D341Med (cell line): ENCODE data around the gene ADGRV1.

ENCODE experiments used
- DNase-seq: peaks from one replicate; pipeline ENCODE4 v3.0.0; 2012; ENCODE audit warnings: low spot score

Gene ADGRV1

GRCh38 chr5:90558344-90559192, at the start of gene ADGRV1:
TSS of gene ADGRV1 (plus strand) at chr5:90558797. CDS start at chr5:90558896, 99 bp downstream.
- peak; percentile 88 for DNase-seq

DNA sequence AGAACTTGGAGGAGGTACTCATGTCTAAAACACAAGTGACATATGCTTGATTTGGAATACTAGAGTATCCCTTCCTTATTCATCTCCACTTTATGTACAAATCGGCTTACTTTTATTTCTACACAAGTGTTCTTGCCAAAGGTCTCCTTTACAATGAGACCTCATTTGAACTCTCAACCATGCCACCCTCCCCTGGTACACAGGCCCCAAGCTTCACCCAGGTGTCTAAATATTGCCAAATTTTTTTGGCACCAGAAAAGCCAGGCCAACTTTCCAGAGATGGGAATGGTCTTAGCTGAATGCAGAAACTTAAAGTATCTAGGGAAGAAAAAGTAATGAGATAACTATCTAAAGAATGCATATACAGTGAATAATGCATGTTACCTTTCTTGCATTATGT, 48.2 kb upstream of the ADGRV1 start:
- no peak for DNase-seq

GRCh38 chr5:90514520-90514919, 44.1 kb upstream of the ADGRV1 start:
- DNase-seq = no peak

DNA sequence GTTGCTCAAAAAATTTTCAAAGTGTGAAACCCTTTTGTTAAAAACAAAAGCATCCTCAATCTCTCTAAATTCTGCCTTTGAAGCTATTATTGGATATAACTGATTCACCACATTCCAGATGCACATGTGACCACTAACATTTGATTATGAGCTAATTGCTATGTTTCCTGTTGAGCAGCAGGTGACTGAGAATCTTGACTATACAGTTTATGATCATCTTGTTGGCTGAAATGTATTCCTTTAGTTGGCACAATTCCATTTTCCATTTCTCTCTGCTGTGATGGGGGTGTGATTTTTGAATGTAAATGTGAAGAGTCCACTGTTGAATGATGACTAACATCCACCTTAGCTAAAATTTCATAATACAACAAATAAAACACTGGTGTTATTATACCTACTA, 39.9 kb upstream of the ADGRV1 start:
- no peak for DNase-seq

- no peak for DNase-seq
These were observed 39.5 kb upstream of the ADGRV1 start for GRCh38 chr5:90519081-90519480.

DNA sequence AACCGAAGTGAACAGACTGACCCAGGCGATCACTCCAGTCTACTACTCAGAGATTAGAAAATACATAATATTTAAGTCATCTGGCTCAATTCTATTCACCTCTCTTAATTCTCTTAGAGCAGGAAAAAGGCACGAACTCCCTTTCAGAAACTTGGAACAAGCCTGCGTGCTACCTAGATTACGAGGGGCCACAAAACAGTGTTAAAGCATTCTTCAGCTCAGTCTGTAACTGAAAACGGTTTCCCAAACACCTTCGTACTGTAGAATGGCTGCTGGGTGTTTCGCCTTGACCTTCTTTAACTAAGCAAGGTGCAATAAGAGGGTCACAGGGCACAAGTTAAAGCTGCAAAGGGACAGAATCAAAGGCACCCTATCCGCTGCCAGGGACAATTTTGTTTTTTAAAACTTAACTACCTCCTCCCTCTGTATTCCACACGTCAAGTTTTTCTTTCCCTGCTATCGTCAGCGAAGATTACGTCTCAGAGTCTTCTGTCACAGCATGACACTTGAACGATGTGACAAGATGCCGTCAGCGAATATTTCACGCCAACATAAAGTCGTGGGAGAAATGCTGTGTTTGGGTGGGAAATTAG, 29.9 kb upstream of the ADGRV1 start:
- no peak for DNase-seq

DNA sequence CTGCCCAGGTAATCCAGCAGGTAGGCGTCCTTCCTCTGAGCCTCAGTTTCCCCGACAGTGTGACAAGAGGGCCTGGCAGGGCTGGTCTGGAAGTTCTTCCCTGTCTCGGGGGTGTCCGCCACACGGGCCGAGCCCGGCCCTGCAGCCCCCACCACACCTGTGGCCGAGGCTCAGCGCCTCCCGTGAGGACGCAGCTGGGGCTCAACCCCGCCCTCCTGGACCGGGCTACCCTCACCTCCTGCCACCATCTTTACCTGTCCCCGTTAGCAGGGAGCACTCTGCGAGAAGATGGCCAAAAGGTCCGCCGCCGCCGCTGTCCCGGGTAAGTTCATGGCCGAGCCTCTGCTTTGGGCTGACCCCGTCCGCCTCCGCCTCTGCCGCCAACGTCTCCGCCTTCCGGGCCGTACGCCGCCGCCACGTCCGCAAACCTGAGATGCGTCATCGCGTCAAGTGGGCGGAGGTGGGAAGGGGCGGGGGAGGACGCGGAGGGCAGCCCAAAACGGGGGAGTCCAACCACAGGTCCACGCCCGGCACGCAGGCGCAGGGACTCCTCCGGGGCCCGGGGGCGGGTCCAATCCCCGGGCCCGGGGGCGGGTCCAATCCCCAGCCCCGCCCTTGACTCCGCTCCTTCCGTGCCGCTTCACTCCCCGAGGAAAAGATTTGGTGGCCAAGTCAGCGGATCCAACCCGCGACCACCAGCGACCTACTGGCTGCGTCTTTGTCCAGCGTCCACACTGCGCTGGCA, 29.2 kb upstream of the ADGRV1 start, which contains the start of gene LYSMD3:
Gene LYSMD3, minus strand, starts transcription at position 391 of the 745 bp plus-strand sequence. CDS start 4,295 bp downstream, outside the sequence.
- DNase-seq = peak; percentile 99

DNA sequence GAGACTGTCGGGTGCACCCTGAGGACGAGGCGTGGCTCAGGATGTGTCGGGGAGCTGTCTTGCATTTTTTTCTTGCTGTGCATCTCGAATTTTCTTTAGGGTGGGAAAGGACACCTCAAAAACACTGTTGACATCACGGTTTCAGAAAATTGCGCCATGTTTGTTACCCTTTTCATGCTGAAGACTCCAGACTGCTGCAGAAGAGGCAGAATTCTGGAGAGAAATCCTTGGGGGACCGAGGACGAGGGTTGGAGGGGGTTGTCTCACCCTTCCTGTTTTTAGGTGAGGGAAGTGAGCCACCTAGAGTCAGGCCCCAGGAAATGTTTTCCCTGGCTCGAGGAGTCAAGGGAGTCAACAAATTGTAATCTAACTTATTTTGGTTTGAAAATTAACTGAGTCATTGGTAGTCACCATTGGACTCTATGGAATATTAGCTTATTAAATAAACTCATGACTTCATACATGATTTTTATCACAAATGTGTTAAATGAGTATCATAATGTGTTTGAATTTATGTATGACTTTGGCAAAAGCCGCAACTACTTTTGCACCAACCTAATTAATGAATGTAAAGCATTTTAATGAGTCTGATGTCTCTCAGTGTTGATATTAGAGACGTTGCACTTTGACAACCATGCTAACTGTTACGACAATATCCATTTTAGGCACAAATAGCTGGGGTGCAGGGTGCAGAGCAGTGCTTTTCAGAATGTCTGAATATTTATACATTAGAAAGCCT, 28.5 kb upstream of the ADGRV1 start:
- peak; percentile 75 for DNase-seq

- DNase-seq = no peak
These were observed 27.7 kb upstream of the ADGRV1 start for GRCh38 chr5:90530736-90531487.

DNA sequence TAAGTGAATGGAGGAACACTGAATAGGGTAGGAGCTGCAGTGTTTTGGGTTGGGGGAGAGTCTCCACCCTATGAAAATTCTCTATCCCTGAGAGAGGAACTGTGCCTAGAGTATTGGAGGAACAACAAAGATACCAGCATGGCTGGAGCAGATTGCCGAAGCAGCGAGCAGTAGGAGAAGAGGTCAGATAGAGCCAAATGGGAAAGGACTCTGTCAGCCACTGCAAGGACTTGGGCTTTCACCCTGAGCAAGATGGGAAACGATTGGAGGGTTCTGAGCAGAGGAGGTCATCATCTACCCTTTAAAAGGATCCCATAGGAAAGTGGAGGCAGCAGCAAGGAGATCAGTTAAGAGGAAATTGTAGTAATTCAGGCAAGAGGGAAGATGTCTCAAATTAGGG, 24.8 kb upstream of the ADGRV1 start:
- DNase-seq = no peak

- DNase-seq = no peak
These were observed 23.7 kb upstream of the ADGRV1 start for GRCh38 chr5:90534922-90535321.

DNA sequence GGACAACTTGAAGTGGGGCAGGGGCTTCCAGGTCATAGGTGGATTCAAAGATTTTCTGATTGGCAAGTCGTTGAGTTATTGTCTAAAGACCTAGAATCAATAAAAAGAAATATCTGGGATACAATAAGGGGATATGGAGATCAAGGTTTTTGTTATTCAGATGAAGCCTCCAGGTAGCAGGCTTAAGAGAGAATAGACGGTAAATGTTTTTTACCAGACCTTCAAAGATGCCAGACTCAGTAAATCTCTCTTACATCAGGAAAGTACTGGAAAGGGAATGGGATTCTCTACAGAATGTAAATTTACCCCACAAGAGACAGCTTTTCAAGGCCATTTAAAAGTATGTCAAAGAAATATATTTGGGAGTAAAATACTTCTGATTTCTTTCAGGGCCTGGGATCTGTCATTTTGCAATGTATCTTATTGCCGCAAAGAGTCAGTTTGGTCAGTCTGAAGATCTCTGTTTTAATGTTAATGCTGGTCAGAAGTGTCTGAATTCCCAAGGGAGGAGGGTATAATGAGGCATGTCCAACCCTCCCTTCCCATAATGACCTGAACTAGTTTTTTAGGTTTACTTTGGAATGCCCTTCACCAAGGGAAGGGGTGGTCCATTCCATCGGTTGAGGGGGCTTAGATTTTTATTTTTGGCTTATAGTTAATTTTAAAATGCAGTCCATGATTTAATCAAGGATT, 15.6 kb upstream of the ADGRV1 start:
- no peak for DNase-seq

- no peak for DNase-seq
These were observed 13.1 kb upstream of the ADGRV1 start for GRCh38 chr5:90545511-90545910.

DNA sequence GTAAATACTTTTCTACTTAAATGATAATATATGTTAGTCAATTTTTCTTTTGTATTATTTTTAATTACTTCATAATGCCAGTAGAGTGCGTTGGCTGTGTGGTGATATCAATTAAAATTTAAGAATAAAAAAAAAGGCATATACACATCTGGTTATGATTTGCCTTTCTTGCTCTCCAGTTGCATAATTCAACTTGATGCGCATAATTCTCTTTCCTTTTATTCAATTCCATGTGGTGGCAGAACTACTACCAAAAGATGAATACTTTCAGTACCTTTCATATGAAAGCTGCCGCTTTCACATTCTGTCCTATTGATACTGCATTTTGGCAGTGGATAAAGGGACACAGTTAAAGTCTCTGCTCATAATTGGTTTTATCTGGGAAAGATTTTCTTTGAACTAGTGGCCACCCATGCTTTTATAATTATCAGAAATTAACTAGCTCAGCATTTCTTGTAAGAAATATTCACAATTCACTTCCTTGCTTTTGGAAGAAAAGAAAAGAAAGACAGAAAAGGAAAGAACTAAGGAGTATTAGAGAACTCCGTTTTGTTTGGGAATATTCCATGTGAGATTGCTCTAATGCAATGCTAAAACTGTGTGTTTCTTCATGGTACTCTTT, 12.3 kb upstream of the ADGRV1 start:
- DNase-seq = no peak

- DNase-seq = no peak
These were observed 11.5 kb upstream of the ADGRV1 start for GRCh38 chr5:90547072-90547536.

DNA sequence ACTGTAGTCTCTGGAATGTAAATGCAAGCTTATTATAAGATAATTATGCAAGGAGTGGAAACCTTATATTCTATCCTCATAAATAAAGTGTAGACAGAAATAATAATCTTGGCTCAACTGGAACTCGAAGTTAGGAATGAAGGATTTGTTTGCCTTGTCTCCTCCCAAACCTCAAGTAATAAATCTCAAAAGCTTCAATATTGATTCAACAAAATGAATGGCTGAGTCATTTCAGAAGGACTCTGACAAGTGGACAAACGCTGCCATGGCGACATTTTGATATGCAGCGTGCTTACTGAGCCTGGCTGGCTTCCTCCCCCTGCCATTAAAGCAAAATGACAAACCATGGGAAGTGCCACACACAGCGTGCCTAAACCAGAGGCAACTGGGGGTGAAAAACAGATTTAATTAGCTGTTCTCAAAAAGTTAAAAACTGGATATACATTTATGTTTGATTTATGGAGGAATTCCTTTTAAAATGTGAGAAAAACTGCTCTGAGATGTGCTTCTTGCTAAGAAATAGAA, 10.5 kb upstream of the ADGRV1 start:
- no peak for DNase-seq

DNA sequence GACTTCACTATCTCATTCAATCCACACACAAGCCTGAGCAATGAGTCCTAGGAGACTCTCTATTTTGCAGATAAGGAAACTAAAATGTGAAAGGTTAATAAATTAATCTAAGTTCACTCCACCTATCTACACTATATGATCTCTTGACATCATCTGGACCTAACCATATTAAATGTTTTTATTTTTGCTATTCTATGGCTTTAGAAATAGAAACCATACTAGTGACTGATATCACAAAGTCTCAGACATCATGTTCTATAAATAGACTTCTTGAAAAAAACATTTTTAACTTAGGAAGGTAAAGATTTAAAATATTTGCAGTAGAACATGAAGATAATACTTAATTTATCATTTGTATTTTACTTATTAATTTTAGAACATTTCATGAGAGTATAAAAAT, 9.4 kb upstream of the ADGRV1 start:
- DNase-seq = no peak

DNA sequence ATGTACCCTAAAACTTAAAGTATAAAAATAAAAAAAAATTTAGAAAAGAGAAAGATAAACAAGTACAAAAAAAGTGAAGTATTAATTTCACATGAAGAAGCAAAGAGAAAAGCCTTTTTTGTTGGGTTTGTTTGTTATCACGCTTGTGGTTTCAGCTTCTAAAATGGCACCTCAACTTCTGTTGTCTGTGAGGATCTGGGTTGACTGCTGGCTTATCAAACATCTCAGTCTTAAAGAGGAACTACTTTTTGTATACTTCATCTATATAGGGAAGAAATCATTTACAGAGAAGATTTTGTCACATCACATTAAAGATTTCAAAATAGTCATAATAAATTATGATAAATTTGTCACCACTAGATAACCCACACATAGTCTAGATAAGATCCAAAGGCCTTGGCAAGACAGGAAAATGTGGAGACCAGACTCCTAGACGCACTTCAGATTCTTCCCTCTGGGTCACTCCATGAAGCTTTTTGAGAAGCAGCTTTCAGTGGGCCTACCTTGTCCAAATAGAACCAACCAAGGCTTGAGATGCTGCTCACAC, 8.8 kb upstream of the ADGRV1 start:
- no peak for DNase-seq

GRCh38 chr5:90550963-90551362, 7.6 kb upstream of the ADGRV1 start:
- DNase-seq = no peak

- no peak for DNase-seq
These were observed 7.2 kb upstream of the ADGRV1 start for GRCh38 chr5:90551376-90551775.
